ENCODE results near the gene COL15A1. TPM values are rescaled to one million over a fixed set of nuclear protein-coding genes. Genes with fewer than 3 reads are reported as not detected.

The COL15A1 gene
- polyA plus RNA-seq, 1 donor (not counting 4 experiments of a cell fraction or from before 2014, with no cell fraction given): not detected

DNA sequence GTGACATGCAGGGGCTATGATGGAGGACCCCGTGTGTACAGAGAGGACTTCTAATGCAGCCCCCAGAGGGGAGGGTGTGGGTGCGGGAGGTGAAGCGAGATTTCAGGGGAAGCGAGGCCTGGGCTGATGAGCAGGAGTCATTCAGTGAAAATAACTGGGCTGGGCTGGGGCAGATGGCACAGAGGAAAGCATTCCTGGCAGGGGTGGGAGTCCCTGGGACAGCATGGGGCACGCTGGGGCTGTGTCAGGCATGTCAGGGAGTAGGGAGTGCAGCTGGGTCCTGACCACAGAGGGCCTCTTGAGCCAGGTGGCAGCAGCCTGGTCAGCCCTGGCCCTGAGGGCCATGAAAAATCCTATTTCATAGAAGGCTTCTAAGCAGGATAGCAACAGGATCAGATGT is 36.6 kb downstream of the COL15A1 start:
- Histone ChIP-seq H3K4me1 (ENCODE audit: control insufficient read depth, extremely low read depth, insufficient read depth, low read length) (peaks cover 4% of the 10 kb centered on the region), H3K9ac (ENCODE audit: control insufficient read depth, extremely low read depth, insufficient read depth, low read length) (no peak overlapping the region), H3K9me3 (ENCODE audit: control insufficient read depth, low read depth, low read length) (no peaks in the 10 kb centered on the region), H4K20me1 (ENCODE audit: control insufficient read depth, extremely low read depth, insufficient read depth, low read length) (no peaks in the 10 kb centered on the region), H3K27ac (ENCODE audit: control insufficient read depth, insufficient read depth, low read length) (no peak overlapping the region), H3K79me2 (ENCODE audit: control insufficient read depth, insufficient read depth, low read length) (no peaks in the 10 kb centered on the region), H3K4me3 (ENCODE audit: control insufficient read depth in 2 of 3, extremely low read depth in 1 of 3, insufficient read depth in 2 of 3, low read depth in 1 of 3, low read length in 3 of 3) (no peak overlapping the region), H3K9me1 (ENCODE audit: control insufficient read depth, extremely low read depth, insufficient read depth, low read length) (no peaks in the 10 kb centered on the region), H3K36me3 (ENCODE audit: control insufficient read depth in 2 of 2, extremely low read depth in 1 of 2, insufficient read depth in 2 of 2, low read length in 2 of 2) (no peaks in the 10 kb centered on the region), H2AFZ (ENCODE audit: control insufficient read depth, low read length) (no peak overlapping the region), H3K4me2 (ENCODE audit: control insufficient read depth, extremely low read depth, insufficient read depth, low read depth, low read length) (no peak overlapping the region), H3K27me3 (ENCODE audit: control insufficient read depth, extremely low read depth, insufficient read depth, low read length) (peaks cover 18% of the 10 kb centered on the region)
- no peak for FAIRE-seq
- dilution Hi-C loops (cut with MboI; ENCODE audit: extremely low pct_ligation_motif_present, low sequenced_read_pairs): no loop called here
- no peak for DNase-seq (ENCODE audit: low read depth, low spot score)
- no peak for TF ChIP-seq CTCF (optimal IDR thresholded peaks at IDR 0.05 in 1 of 3, IDR thresholded peaks at IDR 0.05 in 1 of 3, conservative IDR thresholded peaks at IDR 0.05 in 1 of 3; ENCODE audit: extremely low read depth in 1 of 3, insufficient read depth in 2 of 3, low read length in 3 of 3)
- no peak for TF ChIP-seq EZH2 (IDR thresholded peaks at IDR 0.05; ENCODE audit: low read length)

DNA sequence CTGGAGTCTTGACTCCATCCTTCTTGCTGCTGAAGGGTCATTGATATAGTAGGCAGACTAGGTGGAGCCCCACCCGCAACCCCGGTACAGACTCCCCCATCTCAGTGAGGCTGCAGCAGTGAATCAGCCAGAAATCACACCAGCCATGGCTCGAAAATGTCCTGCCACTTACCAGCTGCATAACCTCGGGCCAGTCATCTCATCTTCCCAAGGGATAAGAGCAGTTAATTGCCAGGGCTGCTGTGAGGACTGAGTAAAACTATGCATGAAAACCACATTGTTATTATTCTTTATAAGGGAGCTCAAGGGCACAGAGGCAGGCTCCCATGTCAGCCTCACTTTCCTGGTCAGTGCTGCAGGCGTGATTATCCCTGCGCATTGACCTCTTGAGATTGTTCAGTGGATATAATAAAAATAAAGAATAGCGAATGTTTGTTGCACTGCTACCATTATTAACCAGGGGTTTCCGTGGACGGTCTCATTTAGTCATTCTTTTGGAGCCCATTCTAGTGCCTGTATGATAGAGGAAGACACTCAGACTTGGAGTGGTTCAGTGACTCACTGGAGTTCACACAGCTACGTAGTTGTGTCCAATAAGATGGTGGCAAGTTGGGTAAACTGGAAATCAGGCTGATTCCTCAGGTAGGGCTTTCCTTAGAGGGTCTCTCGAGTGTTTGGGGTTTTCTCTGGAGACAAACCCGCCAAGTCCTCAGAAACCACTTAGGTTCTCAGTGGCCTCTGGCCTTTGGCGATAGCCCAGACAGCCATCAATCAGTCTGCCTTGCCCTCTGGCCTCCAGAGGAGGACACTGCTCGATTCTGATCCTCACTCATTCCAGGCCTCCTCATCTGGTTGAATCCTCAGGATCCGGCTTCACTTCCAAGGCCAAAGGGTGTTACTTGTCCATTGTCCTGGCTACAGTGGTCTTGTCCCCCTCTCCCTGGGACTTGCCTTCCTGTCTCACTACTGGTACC is 39.9 kb downstream of the COL15A1 start:
- Histone ChIP-seq H3K4me3 (ENCODE audit: control insufficient read depth in 2 of 3, extremely low read depth in 1 of 3, insufficient read depth in 2 of 3, low read depth in 1 of 3, low read length in 3 of 3) (no peak overlapping the region), H3K36me3 (ENCODE audit: control insufficient read depth in 2 of 2, extremely low read depth in 1 of 2, insufficient read depth in 2 of 2, low read length in 2 of 2) (no peaks in the 10 kb centered on the region), H4K20me1 (ENCODE audit: control insufficient read depth, extremely low read depth, insufficient read depth, low read length) (no peaks in the 10 kb centered on the region), H3K79me2 (ENCODE audit: control insufficient read depth, insufficient read depth, low read length) (no peaks in the 10 kb centered on the region), H2AFZ (ENCODE audit: control insufficient read depth, low read length) (no peak overlapping the region), H3K27ac (ENCODE audit: control insufficient read depth, insufficient read depth, low read length) (no peak overlapping the region), H3K27me3 (ENCODE audit: control insufficient read depth, extremely low read depth, insufficient read depth, low read length) (no peaks in the 10 kb centered on the region), H3K4me1 (ENCODE audit: control insufficient read depth, extremely low read depth, insufficient read depth, low read length) (peaks cover 3% of the 10 kb centered on the region), H3K9me3 (ENCODE audit: control insufficient read depth, low read depth, low read length) (no peaks in the 10 kb centered on the region), H3K9me1 (ENCODE audit: control insufficient read depth, extremely low read depth, insufficient read depth, low read length) (no peaks in the 10 kb centered on the region), H3K9ac (ENCODE audit: control insufficient read depth, extremely low read depth, insufficient read depth, low read length) (no peak overlapping the region), H3K4me2 (ENCODE audit: control insufficient read depth, extremely low read depth, insufficient read depth, low read depth, low read length) (no peak overlapping the region)
- DNase-seq (ENCODE audit: low read depth, low spot score): no peak
- no peak for TF ChIP-seq CTCF (optimal IDR thresholded peaks at IDR 0.05 in 1 of 3, IDR thresholded peaks at IDR 0.05 in 1 of 3, conservative IDR thresholded peaks at IDR 0.05 in 1 of 3; ENCODE audit: extremely low read depth in 1 of 3, insufficient read depth in 2 of 3, low read length in 3 of 3)
- TF ChIP-seq EZH2 (IDR thresholded peaks at IDR 0.05; ENCODE audit: low read length): no peak
- FAIRE-seq: no peak
- dilution Hi-C loops (cut with MboI; ENCODE audit: extremely low pct_ligation_motif_present, low sequenced_read_pairs): no loop called here
